Osteoblast (primary cell): ENCODE results near the gene TAS2R5. TPM values are rescaled to one million over a fixed set of nuclear protein-coding genes. Genes with fewer than 3 reads are reported as not detected.
"Not testable (repeated sequence)": the region's sequence is repeated elsewhere in the genome, so short reads cannot be mapped to it uniquely, and the experiment has no call there.

Source experiments
- DNase-seq: peaks from one replicate; pipeline ENCODE4 v3.0.0; 2011; ENCODE audit warnings: low spot score, mixed read lengths; ENCODE audit not compliant: insufficient read length; ENCODE audit errors: missing footprints
- H2AFZ ChIP-seq: 2 replicates; pipeline ENCODE4 v1.6.0; 2011; ENCODE audit warnings: mild to moderate bottlenecking, low read length
- H3K27ac ChIP-seq: 2 replicates; pipeline ENCODE4 v1.5.1; 2011; ENCODE audit warnings: mild to moderate bottlenecking, low read depth, low read length, moderate library complexity
- H3K27me3 ChIP-seq: 2 replicates; pipeline ENCODE4 v1.6.0; 2012; ENCODE audit warnings: mild to moderate bottlenecking, control low read depth, inconsistent platforms, low read length, moderate library complexity; ENCODE audit not compliant: insufficient read depth
- H3K36me3 ChIP-seq: 2 replicates; pipeline ENCODE4 v1.5.1; 2011; ENCODE audit warnings: mild to moderate bottlenecking, low read length, control low read depth, moderate library complexity; ENCODE audit not compliant: insufficient read depth
- H3K4me1 ChIP-seq: 2 replicates; pipeline ENCODE4 v1.5.1; 2011; ENCODE audit warnings: mild to moderate bottlenecking, low read length, control low read depth, moderate library complexity; ENCODE audit not compliant: insufficient read depth
- H3K4me2 ChIP-seq: 2 replicates; pipeline ENCODE4 v1.6.0; 2011; ENCODE audit warnings: mild to moderate bottlenecking, low read length; ENCODE audit not compliant: insufficient read depth
- H3K4me3 ChIP-seq: fragments of 200-600 bp; sonication (generic); 3 replicates; pipeline ENCODE4 v1.5.1; 2012; ENCODE audit warnings: mild to moderate bottlenecking, low read length, inconsistent platforms; ENCODE audit not compliant: insufficient read depth
- H3K79me2 ChIP-seq: 2 replicates; pipeline ENCODE4 v1.6.0; 2012; ENCODE audit warnings: mild to moderate bottlenecking, low read length, control low read depth, inconsistent platforms; ENCODE audit not compliant: insufficient read depth
- H3K9me3 ChIP-seq: 2 replicates; pipeline ENCODE4 v1.5.1; 2011; ENCODE audit warnings: low read depth, low read length, control low read depth
- H4K20me1 ChIP-seq: 2 replicates; pipeline ENCODE4 v1.6.0; 2012; ENCODE audit warnings: mild to moderate bottlenecking, low read length, control low read depth; ENCODE audit not compliant: insufficient read depth
- CTCF ChIP-seq: IDR thresholded peaks from 2 replicates; pipeline ENCODE4 v1.5.1; 2011; ENCODE audit warnings: mild to moderate bottlenecking, low read depth, low read length, moderate library complexity; ENCODE audit errors: extremely low read depth
- total RNA-seq: library from RNA; depleted of rRNA; stranded (reverse); fragments of >200 nt; gene quantifications from 2 replicates; pipeline ENCODE4 v1.2.3, GENCODE V29; 2012

TAS2R5 gene
- 0.72 and 1.8 TPM in 2 replicates for total RNA-seq

GRCh38 chr7:141789917-141790316 lies at the start of gene TAS2R5:
TSS of gene TAS2R5 (plus strand) at chr7:141790217. CDS start at chr7:141790362, 145 bp downstream.
- Histone ChIP-seq H2AFZ (no peak within 1 kb of the TSS), H4K20me1 (no peaks in the 10 kb centered on the region), H3K27ac (no peak within 1 kb of the TSS), H3K4me3 (no peak within 1 kb of the TSS), H3K36me3 (no peaks in the 10 kb centered on the region), H3K9me3 (no peaks in the 10 kb centered on the region), H3K4me2 (no peak within 1 kb of the TSS), H3K27me3 (no peaks in the 10 kb centered on the region), H3K79me2 (no peaks in the 10 kb centered on the region), H3K4me1 (no peaks in the 10 kb centered on the region)
- no peak for DNase-seq
- no peak for TF ChIP-seq CTCF

GRCh38 chr7:141742229-141742628 lies 47.8 kb upstream of the TAS2R5 start:
- Histone ChIP-seq H3K79me2 (peaks cover 36% of the 10 kb centered on the region), H3K4me2 (no peak overlapping the region), H3K36me3 (peaks cover 71% of the 10 kb centered on the region), H3K27me3 (no peaks in the 10 kb centered on the region), H3K9me3 (no peaks in the 10 kb centered on the region), H3K4me3 (no peak overlapping the region), H4K20me1 (no peaks in the 10 kb centered on the region), H3K4me1 (peaks cover 15% of the 10 kb centered on the region), H3K27ac (no peak overlapping the region), H2AFZ (no peak overlapping the region)
- TF ChIP-seq CTCF = no peak
- DNase-seq = peak; percentile 67

- Histone ChIP-seq H3K4me3 (no peak overlapping the region), H3K4me2 (no peak overlapping the region), H3K27ac (no peak overlapping the region), H3K79me2 (peaks cover 26% of the 10 kb centered on the region), H2AFZ (no peak overlapping the region), H3K9me3 (no peaks in the 10 kb centered on the region), H4K20me1 (no peaks in the 10 kb centered on the region), H3K4me1 (peaks cover 6% of the 10 kb centered on the region), H3K27me3 (no peaks in the 10 kb centered on the region), H3K36me3 (peaks cover 83% of the 10 kb centered on the region)
- TF ChIP-seq CTCF = no peak
- DNase-seq = no peak
These were observed 45.9 kb upstream of the TAS2R5 start for GRCh38 chr7:141744131-141744530.

GRCh38 chr7:141748396-141748795 lies 41.6 kb upstream of the TAS2R5 start:
- Histone ChIP-seq H3K36me3 (peaks cover 82% of the 10 kb centered on the region), H3K4me3 (no peak overlapping the region), H4K20me1 (no peaks in the 10 kb centered on the region), H3K4me1 (no peaks in the 10 kb centered on the region), H3K79me2 (no peaks in the 10 kb centered on the region), H3K4me2 (no peak overlapping the region), H3K27ac (no peak overlapping the region), H2AFZ (no peak overlapping the region), H3K27me3 (no peaks in the 10 kb centered on the region), H3K9me3 (peaks cover 5% of the 10 kb centered on the region)
- no peak for DNase-seq
- TF ChIP-seq CTCF = no peak

- H3K4me2 ChIP-seq, H3K9me3 ChIP-seq, H2AFZ ChIP-seq, H3K27ac ChIP-seq, H3K79me2 ChIP-seq, H3K4me1 ChIP-seq, H3K27me3 ChIP-seq, DNase-seq, H4K20me1 ChIP-seq, H3K4me3 ChIP-seq: not testable (repeated sequence)
- H3K36me3 ChIP-seq = peaks cover 62% of the 10 kb centered on the region
These were observed 38.1 kb upstream of the TAS2R5 start for GRCh38 chr7:141751904-141752303.
